GM13977 (cell line): ENCODE data around the gene DMD.
"Not testable (repeated sequence)": the region's sequence is repeated elsewhere in the genome, so short reads cannot be mapped to it uniquely, and the experiment has no call there.

ENCODE experiments used
- DNase-seq: peaks from one replicate; pipeline ENCODE4 v3.0.0; 2012; ENCODE audit warnings: low spot score
- CTCF ChIP-seq: IDR thresholded peaks from 2 replicates; pipeline ENCODE4 v1.5.1; 2012; ENCODE audit warnings: mild to moderate bottlenecking, control low read depth; ENCODE audit not compliant: insufficient read depth; ENCODE audit errors: extremely low read depth, missing control alignments
- in situ Hi-C: fragments of 300-500 bp; cut with MboI; formaldehyde crosslinking; loops from one replicate; pipeline ENCODE4 v1.12.0; 2022; ENCODE audit warnings: low sequenced_read_pairs, low pct_unique_long_range_greater_than_20kb, mixed read lengths, inconsistent platforms; ENCODE audit not compliant: unreplicated experiment

The DMD gene

GRCh38 chrX:31497086-31497485 lies 1714.3 kb downstream of the DMD start:
- TF ChIP-seq CTCF = no peak
- in situ Hi-C loops = no loop called here
- no peak for DNase-seq

GRCh38 chrX:31487951-31488350 lies 1723.4 kb downstream of the DMD start:
- no peak for DNase-seq
- in situ Hi-C loops = no loop called here
- no peak for TF ChIP-seq CTCF

GRCh38 chrX:31483336-31483735 lies 1728.0 kb downstream of the DMD start:
- in situ Hi-C loops = no loop called here
- TF ChIP-seq CTCF = no peak
- no peak for DNase-seq

- in situ Hi-C loops = no loop called here
- no peak for TF ChIP-seq CTCF
- no peak for DNase-seq
Measured at GRCh38 chrX:31480696-31481095, 1730.7 kb downstream of the DMD start.

GRCh38 chrX:31471229-31471628 lies 1740.1 kb downstream of the DMD start:
- no peak for TF ChIP-seq CTCF
- no peak for DNase-seq
- in situ Hi-C loops = no loop called here

- DNase-seq, in situ Hi-C loops: not testable (repeated sequence)
Measured at GRCh38 chrX:31470753-31471152, 1740.6 kb downstream of the DMD start.

GRCh38 chrX:31464306-31464915 lies 1746.9 kb downstream of the DMD start:
- no peak for TF ChIP-seq CTCF
- DNase-seq = no peak
- in situ Hi-C loops = no loop called here
